ENCODE measurements around the gene AGA. TPM values are rescaled to one million over a fixed set of nuclear protein-coding genes. Genes with fewer than 3 reads are reported as not detected.

The AGA gene
- polyA plus RNA-seq, 1 of the 3 experiments (the other 2 are of a cell fraction): 36.8 TPM

- Histone ChIP-seq H3K9me3 (no peaks in the 10 kb centered on the region), H3K9me2 (no peaks in the 10 kb centered on the region), H3K4me2 (no peak overlapping the region), H3K27ac (ENCODE audit: low read depth in 2 of 2, low read length in 1 of 2) (no peak overlapping the region), H3F3A (replicated peaks; ENCODE audit: insufficient read depth) (no peaks in the 10 kb centered on the region), H2AFZ (ENCODE audit: low read depth) (no peak overlapping the region), H3K36me3 (replicated peaks in 1 of 2; ENCODE audit: control insufficient read depth in 1 of 2, insufficient read depth in 2 of 2, low read length in 1 of 2) (no peaks in the 10 kb centered on the region), H3K4me3 (ENCODE audit: low read depth in 2 of 2, low read length in 1 of 2) (no peak overlapping the region), H3K79me2 (ENCODE audit: insufficient read depth) (no peaks in the 10 kb centered on the region), H3K4me1 (ENCODE audit: control insufficient read depth in 1 of 2, insufficient read depth in 2 of 2, low read depth in 1 of 2, low read length in 1 of 2) (peaks cover 0 to 4% of the 10 kb centered on the region in 2 experiments; a peak in 2 of 4 replicates), H3K9ac (no peak overlapping the region), H4K20me1 (ENCODE audit: insufficient read depth) (no peaks in the 10 kb centered on the region), H3K27me3 (ENCODE audit: insufficient read depth) (no peaks in the 10 kb centered on the region)
- WGBS (ENCODE audit: low lambda C conversion rate): 87% methylated on average over 2 of the region's 2 CpGs
- no peak for TF ChIP-seq MXI1 (IDR thresholded peaks at IDR 0.05; ENCODE audit: low read depth, low read length)
- no peak for TF ChIP-seq SIN3A (IDR thresholded peaks at IDR 0.05; ENCODE audit: borderline replicate concordance, low read depth, low read length)
- TF ChIP-seq GABPA (IDR thresholded peaks at IDR 0.05; ENCODE audit: low read depth): no peak
- TF ChIP-seq TCF12 (IDR thresholded peaks at IDR 0.05): no peak
- no peak for TF ChIP-seq EZH2phosphoT487 (IDR thresholded peaks at IDR 0.05; ENCODE audit: borderline replicate concordance, low read depth)
- no peak for TF ChIP-seq TEAD4 (IDR thresholded peaks at IDR 0.05; ENCODE audit: borderline replicate concordance, insufficient read depth)
- no peak for TF ChIP-seq JUND (IDR thresholded peaks at IDR 0.05)
- TF ChIP-seq RAD21 (IDR thresholded peaks at IDR 0.05; ENCODE audit: low read length): no peak
- TF ChIP-seq MEF2A (IDR thresholded peaks at IDR 0.05; ENCODE audit: borderline replicate concordance, low read depth): no peak
- no peak for TF ChIP-seq FOXM1 (IDR thresholded peaks at IDR 0.05; ENCODE audit: low read depth)
- TF ChIP-seq GATA2 (CRISPR knock-in tag; IDR thresholded peaks at IDR 0.05): no peak
- no peak for TF ChIP-seq POLR2AphosphoS5 (IDR thresholded peaks at IDR 0.05; ENCODE audit: low read depth, low read length)
- TF ChIP-seq CHD2 (IDR thresholded peaks at IDR 0.05; ENCODE audit: low read length, partially characterized antibody): no peak
- DNase-seq: no peak
- ChIA-PET CTCF (interaction anchor here (0.6 kb wide), 1 partner anchor 414 kb away, joined by 3 read pairs; no protein-coding TSS in a partner anchor), POLR2A (no interaction called here)
Observed at GRCh38 chr4:177460460-177460859, 18.2 kb upstream of the AGA start.

GRCh38 chr4:177455561-177455970, 13.3 kb upstream of the AGA start:
- H4K20me1 ChIP-seq (ENCODE audit: insufficient read depth): no peaks in the 10 kb centered on the region
- no peaks in the 10 kb centered on the region for H3K9me3 ChIP-seq
- no peak overlapping the region for H3K4me3 ChIP-seq (ENCODE audit: low read depth in 2 of 2, low read length in 1 of 2)
- H3K27me3 ChIP-seq (ENCODE audit: insufficient read depth): no peaks in the 10 kb centered on the region
- H3K9ac ChIP-seq: no peak overlapping the region
- no peak for TF ChIP-seq PBX3 (IDR thresholded peaks at IDR 0.05)
- no peak for TF ChIP-seq NRF1 (IDR thresholded peaks at IDR 0.05; ENCODE audit: low read depth, low read length)
- no peak for TF ChIP-seq FOXM1 (IDR thresholded peaks at IDR 0.05; ENCODE audit: low read depth)
- no peak for TF ChIP-seq RXRA (IDR thresholded peaks at IDR 0.05; ENCODE audit: borderline replicate concordance, low read depth)
- TF ChIP-seq ELF1 (IDR thresholded peaks at IDR 0.05): no peak
- no peak for TF ChIP-seq YY1 (IDR thresholded peaks at IDR 0.05; ENCODE audit: low read depth)
- TF ChIP-seq TAF1 (IDR thresholded peaks at IDR 0.05; ENCODE audit: borderline replicate concordance, low read depth, low read length): no peak
- no peak for TF ChIP-seq FOXJ3 (CRISPR knock-in tag; IDR thresholded peaks at IDR 0.05)
- no peak for TF ChIP-seq MEF2A (IDR thresholded peaks at IDR 0.05; ENCODE audit: borderline replicate concordance, low read depth)
- no peak for TF ChIP-seq EZH2phosphoT487 (IDR thresholded peaks at IDR 0.05; ENCODE audit: borderline replicate concordance, low read depth)
- H3F3A ChIP-seq (replicated peaks; ENCODE audit: insufficient read depth): no peaks in the 10 kb centered on the region
- WGBS (ENCODE audit: low lambda C conversion rate): 50% methylated on average over 6 of the region's 6 CpGs
- H3K4me2 ChIP-seq: no peak overlapping the region
- H2AFZ ChIP-seq (ENCODE audit: low read depth): no peak overlapping the region
- peaks cover 0 to 4% of the 10 kb centered on the region in 2 experiments; a peak in 3 of 4 replicates for H3K4me1 ChIP-seq (ENCODE audit: control insufficient read depth in 1 of 2, insufficient read depth in 2 of 2, low read depth in 1 of 2, low read length in 1 of 2)
- H3K27ac ChIP-seq (ENCODE audit: low read depth in 2 of 2, low read length in 1 of 2): no peak overlapping the region
- H3K36me3 ChIP-seq (replicated peaks in 1 of 2; ENCODE audit: control insufficient read depth in 1 of 2, insufficient read depth in 2 of 2, low read length in 1 of 2): no peaks in the 10 kb centered on the region
- POLR2A ChIA-PET: no interaction called here
- CTCF ChIA-PET: interaction anchor here (0.8 kb wide), 1 partner anchor 18 kb away, joined by 3 read pairs; no protein-coding TSS in a partner anchor
- no peaks in the 10 kb centered on the region for H3K79me2 ChIP-seq (ENCODE audit: insufficient read depth)
- no peak for DNase-seq
- no peaks in the 10 kb centered on the region for H3K9me2 ChIP-seq

All from SK-N-SH (cell line).